OCI-LY1 (cell line): ENCODE results near the gene ZNF341.

Experiments used
- CTCF ChIP-seq: fragments of 200-600 bp; sonication (generic), shearing (Covaris generic); IDR thresholded peaks from 2 replicates; pipeline ENCODE4 v1.5.1; 2017; ENCODE audit warnings: mild to moderate bottlenecking, antibody characterized with exemption, low read length, moderate library complexity, mixed read lengths
- EZH2 ChIP-seq: fragments of 200-600 bp; sonication (generic), shearing (Covaris generic); IDR thresholded peaks from 2 replicates; pipeline ENCODE4 v1.8.0; 2017; ENCODE audit warnings: borderline replicate concordance, mixed run types, mild to moderate bottlenecking, antibody characterized with exemption, low read length, moderate library complexity, mixed read lengths

DNA sequence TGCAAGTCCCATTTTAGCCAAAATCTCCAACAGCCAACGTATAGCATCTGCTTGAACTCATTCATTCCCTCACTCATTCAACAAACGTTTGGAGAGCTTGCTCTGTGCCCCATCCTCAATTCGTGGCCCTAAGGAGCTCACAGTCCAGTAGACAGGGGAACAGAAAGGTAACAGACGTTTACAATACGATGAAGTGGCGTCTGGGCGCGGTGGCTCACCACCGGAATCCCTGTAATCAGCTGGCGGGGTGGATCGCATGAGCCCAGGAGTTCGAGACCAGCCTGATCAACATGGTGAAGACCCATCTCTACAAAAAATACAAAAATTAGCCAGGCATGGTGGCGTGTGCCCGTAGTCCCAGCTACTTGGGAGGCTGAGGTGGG is 44.8 kb upstream of the ZNF341 start:
- no peak for TF ChIP-seq EZH2
- no peak for TF ChIP-seq CTCF
